Chondrocyte (in vitro differentiated cells): ENCODE results near the gene ADAM12. TPM values are rescaled to one million over a fixed set of nuclear protein-coding genes. Genes with fewer than 3 reads are reported as not detected.

ENCODE experiments used
- DNase-seq: peaks from one replicate; pipeline ENCODE4 v3.0.0; 2021; ENCODE audit warnings: mixed read lengths, low spot score
- H3K27ac Mint-ChIP-seq: one replicate; pipeline ENCODE4 v1.8.0; 2021; ENCODE audit warnings: mild to moderate bottlenecking, moderate library complexity, mixed read lengths; ENCODE audit not compliant: unreplicated experiment
- H3K27me3 Mint-ChIP-seq: 2 replicates; pipeline ENCODE4 v1.8.0; 2021; ENCODE audit warnings: low read depth, mixed read lengths
- H3K36me3 Mint-ChIP-seq: 2 replicates; pipeline ENCODE4 v1.8.0; 2021; ENCODE audit warnings: low read depth, mixed read lengths
- H3K4me1 Mint-ChIP-seq: 2 replicates; pipeline ENCODE4 v1.8.0; 2021; ENCODE audit warnings: low read depth, mild to moderate bottlenecking, mixed read lengths
- H3K4me3 Mint-ChIP-seq: one replicate; pipeline ENCODE4 v1.8.0; 2021; ENCODE audit warnings: mild to moderate bottlenecking, moderate library complexity, mixed read lengths; ENCODE audit not compliant: unreplicated experiment
- H3K9me3 Mint-ChIP-seq: 2 replicates; pipeline ENCODE4 v1.8.0; 2021; ENCODE audit warnings: low read depth, mixed read lengths
- total RNA-seq: library from RNA; stranded (reverse); gene quantifications from 3 replicates; pipeline ENCODE4 v1.2.1, GENCODE V29; 2021
- TF ChIP-seq, protein P1 (sequence below): fragments of 200-600 bp; sonication (generic); IDR thresholded peaks from 2 replicates; pipeline ENCODE4 v1.5.0; 2021; ENCODE audit warnings: antibody characterized with exemption, mild to moderate bottlenecking, moderate library complexity

The ADAM12 gene
- total RNA-seq, 1 donor from 2014 or later: 175 TPM

- TF ChIP-seq, protein P1, sequence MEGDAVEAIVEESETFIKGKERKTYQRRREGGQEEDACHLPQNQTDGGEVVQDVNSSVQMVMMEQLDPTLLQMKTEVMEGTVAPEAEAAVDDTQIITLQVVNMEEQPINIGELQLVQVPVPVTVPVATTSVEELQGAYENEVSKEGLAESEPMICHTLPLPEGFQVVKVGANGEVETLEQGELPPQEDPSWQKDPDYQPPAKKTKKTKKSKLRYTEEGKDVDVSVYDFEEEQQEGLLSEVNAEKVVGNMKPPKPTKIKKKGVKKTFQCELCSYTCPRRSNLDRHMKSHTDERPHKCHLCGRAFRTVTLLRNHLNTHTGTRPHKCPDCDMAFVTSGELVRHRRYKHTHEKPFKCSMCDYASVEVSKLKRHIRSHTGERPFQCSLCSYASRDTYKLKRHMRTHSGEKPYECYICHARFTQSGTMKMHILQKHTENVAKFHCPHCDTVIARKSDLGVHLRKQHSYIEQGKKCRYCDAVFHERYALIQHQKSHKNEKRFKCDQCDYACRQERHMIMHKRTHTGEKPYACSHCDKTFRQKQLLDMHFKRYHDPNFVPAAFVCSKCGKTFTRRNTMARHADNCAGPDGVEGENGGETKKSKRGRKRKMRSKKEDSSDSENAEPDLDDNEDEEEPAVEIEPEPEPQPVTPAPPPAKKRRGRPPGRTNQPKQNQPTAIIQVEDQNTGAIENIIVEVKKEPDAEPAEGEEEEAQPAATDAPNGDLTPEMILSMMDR: no peak
- H3K9me3 Mint-ChIP-seq: peaks cover 23% of the 10 kb centered on the region
- H3K36me3 Mint-ChIP-seq: peaks cover 18% of the 10 kb centered on the region
- H3K27me3 Mint-ChIP-seq: no peaks in the 10 kb centered on the region
- H3K4me3 Mint-ChIP-seq: no peak overlapping the region
- peaks cover 60% of the 10 kb centered on the region for H3K4me1 Mint-ChIP-seq
- H3K27ac Mint-ChIP-seq: peak overlapping the region; percentile 69
- DNase-seq: no peak
Measured at GRCh38 chr10:126376956-126377355, 11.3 kb downstream of the ADAM12 start.

- TF ChIP-seq, protein P1: no peak
- DNase-seq: no peak
- peaks cover 23% of the 10 kb centered on the region for H3K9me3 Mint-ChIP-seq
- H3K27me3 Mint-ChIP-seq: no peaks in the 10 kb centered on the region
- peak overlapping the region; percentile 69 for H3K27ac Mint-ChIP-seq
- H3K4me1 Mint-ChIP-seq: peaks cover 60% of the 10 kb centered on the region
- H3K36me3 Mint-ChIP-seq: peaks cover 18% of the 10 kb centered on the region
- no peak overlapping the region for H3K4me3 Mint-ChIP-seq
Measured at GRCh38 chr10:126375926-126376554, 12.2 kb downstream of the ADAM12 start.

DNA sequence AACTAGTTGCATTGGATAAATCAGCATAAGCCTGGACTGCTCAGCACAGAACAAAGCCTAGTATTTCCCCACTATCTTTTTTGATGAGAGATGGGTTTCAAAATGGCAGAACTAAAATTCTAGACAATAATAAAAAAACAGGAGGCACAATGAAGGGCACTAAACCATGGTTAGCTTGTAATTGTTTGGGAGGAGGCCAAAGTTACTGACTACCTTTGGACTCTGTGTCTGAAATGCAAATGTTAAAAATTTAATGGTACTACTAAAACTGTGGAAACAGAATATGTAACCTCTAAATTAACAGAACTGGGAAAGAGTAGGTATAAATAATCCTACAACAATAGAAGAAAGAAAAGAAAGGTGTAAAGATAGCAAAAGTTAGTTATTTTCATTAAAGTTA is 13.0 kb downstream of the ADAM12 start:
- peaks cover 23% of the 10 kb centered on the region for H3K9me3 Mint-ChIP-seq
- H3K4me3 Mint-ChIP-seq: no peak overlapping the region
- DNase-seq: no peak
- TF ChIP-seq, protein P1: no peak
- no peaks in the 10 kb centered on the region for H3K27me3 Mint-ChIP-seq
- peaks cover 52% of the 10 kb centered on the region for H3K4me1 Mint-ChIP-seq
- H3K36me3 Mint-ChIP-seq: peaks cover 16% of the 10 kb centered on the region
- H3K27ac Mint-ChIP-seq: no peak overlapping the region

- Mint-ChIP-seq H3K9me3 (peaks cover 20% of the 10 kb centered on the region), H3K36me3 (peaks cover 14% of the 10 kb centered on the region), H3K4me3 (no peak overlapping the region), H3K27me3 (no peaks in the 10 kb centered on the region), H3K27ac (peak overlapping the region; percentile 80), H3K4me1 (peaks cover 45% of the 10 kb centered on the region)
- no peak for DNase-seq
- TF ChIP-seq, protein P1: no peak
Measured at GRCh38 chr10:126374435-126374834, 13.8 kb downstream of the ADAM12 start.

DNA sequence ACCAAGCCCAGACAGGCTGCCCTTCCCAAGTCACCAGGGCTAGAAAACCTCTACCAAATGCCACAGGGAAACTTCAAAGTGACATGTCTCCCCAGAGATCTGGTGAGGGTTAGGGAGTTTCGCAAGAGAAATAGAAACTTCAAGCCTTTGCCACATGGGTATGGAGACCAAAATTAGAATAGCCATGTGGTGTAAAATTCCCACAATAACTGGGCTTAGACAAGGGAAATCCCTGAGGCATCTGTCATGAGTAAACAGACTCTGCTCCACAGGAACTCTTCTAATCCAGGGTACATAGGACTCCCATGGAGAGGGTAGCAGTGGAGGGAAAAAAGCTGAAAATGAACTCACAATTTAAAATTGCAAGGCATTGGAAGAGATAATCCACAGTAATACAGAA is 14.3 kb downstream of the ADAM12 start:
- Mint-ChIP-seq H3K4me1 (peaks cover 45% of the 10 kb centered on the region), H3K9me3 (peaks cover 20% of the 10 kb centered on the region), H3K27ac (peak overlapping the region; percentile 80), H3K27me3 (no peaks in the 10 kb centered on the region), H3K4me3 (no peak overlapping the region), H3K36me3 (peaks cover 14% of the 10 kb centered on the region)
- no peak for DNase-seq
- TF ChIP-seq, protein P1: no peak
